ENCODE measurements around the gene GFAP. TPM values are rescaled to one million over a fixed set of nuclear protein-coding genes. Genes with fewer than 3 reads are reported as not detected.

The GFAP gene
- total and polyA plus RNA-seq, 2 donors: 0.19 to 0.43 TPM

DNA sequence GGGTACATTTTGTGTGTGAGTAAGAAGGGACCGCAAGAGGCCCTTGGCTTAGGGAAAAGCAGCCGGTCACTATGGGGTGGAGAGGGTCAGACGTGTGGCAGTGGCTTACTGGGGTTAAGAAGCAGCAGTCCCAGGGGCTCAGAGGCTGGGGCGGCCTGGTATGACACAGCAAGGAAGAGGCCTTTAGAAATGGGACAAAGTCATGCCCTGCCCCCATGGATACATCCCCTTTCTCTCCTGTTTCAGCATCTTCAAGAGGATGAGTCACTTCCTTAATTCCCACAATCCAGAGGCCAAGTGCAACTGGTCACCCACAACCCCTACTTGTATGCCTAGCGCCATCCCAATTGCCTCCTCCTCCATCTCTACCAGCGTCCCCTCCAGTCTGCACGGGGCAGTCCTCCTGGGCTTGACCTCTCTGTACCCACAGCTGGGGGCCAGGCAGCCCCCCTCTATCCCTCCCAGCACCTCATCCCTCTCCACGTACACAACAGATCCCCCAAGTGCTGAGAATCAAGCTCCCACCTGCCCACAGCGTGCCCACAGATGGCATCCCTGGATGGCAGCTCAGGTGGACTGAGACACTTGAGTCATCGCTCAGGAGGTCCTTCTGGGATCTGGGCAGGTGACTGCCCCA lies 9.2 kb downstream of the GFAP start:
- Histone ChIP-seq H3K27ac (ENCODE audit: low read depth in 1 of 2, low read length in 1 of 2) (no peak overlapping the region), H3K9me3 (ENCODE audit: control insufficient read depth in 2 of 2, insufficient read depth in 1 of 2, low read length in 1 of 2) (no peaks in the 10 kb centered on the region), H3K4me1 (ENCODE audit: control insufficient read depth in 2 of 2, insufficient read depth in 2 of 2, low read length in 2 of 2) (peaks cover 0 to 8% of the 10 kb centered on the region in 2 donors), H3K27me3 (ENCODE audit: control insufficient read depth in 2 of 2, insufficient read depth in 1 of 2, low read length in 1 of 2) (peaks cover 3 to 48% of the 10 kb centered on the region in 2 donors), H3K4me3 (ENCODE audit: low read length in 2 of 2) (no peak overlapping the region), H3K36me3 (ENCODE audit: control insufficient read depth in 2 of 2, insufficient read depth in 2 of 2, low read length in 1 of 2) (no peaks in the 10 kb centered on the region)
- WGBS: 94% methylated on average over 10 of the region's 10 CpGs
- DNase-seq (ENCODE audit: low read depth in 6 of 9, low spot score in 9 of 9): no peak

DNA sequence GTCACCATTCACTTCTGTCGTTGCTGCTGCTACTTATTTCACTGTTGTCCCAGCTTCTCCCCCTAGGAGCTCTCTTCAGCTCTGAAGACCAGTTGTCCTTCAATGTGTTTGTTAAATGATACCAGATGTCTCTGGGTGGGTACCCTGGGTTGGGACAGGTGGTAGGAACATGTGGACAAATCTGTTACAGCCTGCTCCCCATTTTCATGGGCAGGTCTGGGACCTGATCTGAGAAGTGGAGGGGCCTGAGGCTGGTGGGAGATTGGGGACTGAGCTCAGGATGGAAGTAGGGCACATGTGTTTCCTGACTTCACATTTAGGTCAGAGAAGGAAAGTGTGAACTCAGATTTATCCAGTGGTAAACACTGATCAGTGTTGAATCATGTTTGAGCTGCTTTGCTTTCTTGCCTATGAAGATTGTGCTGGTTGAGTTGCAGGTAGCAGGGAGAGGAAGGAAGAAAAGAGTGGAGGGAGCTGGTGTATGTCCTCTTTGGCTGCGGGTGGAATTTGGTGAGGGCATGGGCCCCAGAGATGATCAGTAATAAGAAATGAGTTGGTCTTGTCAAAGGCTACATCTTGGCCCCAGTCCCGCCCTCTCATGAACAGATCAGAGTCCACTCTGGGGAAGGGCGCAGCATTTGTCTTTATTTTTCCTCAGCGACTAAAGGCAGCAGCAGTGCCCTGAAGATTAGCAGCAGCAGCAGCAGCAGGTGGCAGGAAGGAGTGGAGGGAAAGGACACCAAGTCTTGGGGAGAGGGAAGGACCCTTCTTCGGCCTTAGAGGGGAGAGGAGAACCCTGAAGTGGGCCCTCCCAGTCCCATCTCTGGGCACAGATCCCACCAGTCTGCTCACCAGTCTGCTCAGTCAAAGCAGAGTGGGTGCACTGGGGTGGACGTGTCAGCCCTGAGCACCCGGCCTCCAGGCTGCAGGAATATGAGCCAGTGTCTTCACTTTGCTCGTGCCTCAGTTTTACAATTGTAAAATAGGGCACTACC lies 10.0 kb downstream of the GFAP start:
- 91% methylated on average over 9 of the region's 9 CpGs for WGBS
- Histone ChIP-seq H3K27ac (ENCODE audit: low read depth in 1 of 2, low read length in 1 of 2) (no peak overlapping the region), H3K4me1 (ENCODE audit: control insufficient read depth in 2 of 2, insufficient read depth in 2 of 2, low read length in 2 of 2) (peaks cover 0 to 8% of the 10 kb centered on the region in 2 donors), H3K4me3 (ENCODE audit: low read length in 2 of 2) (no peak overlapping the region), H3K36me3 (ENCODE audit: control insufficient read depth in 2 of 2, insufficient read depth in 2 of 2, low read length in 1 of 2) (no peaks in the 10 kb centered on the region), H3K27me3 (ENCODE audit: control insufficient read depth in 2 of 2, insufficient read depth in 1 of 2, low read length in 1 of 2) (peaks cover 0 to 45% of the 10 kb centered on the region in 2 donors), H3K9me3 (ENCODE audit: control insufficient read depth in 2 of 2, insufficient read depth in 1 of 2, low read length in 1 of 2) (no peaks in the 10 kb centered on the region)
- no peak for DNase-seq (ENCODE audit: low read depth in 6 of 9, low spot score in 9 of 9)

DNA sequence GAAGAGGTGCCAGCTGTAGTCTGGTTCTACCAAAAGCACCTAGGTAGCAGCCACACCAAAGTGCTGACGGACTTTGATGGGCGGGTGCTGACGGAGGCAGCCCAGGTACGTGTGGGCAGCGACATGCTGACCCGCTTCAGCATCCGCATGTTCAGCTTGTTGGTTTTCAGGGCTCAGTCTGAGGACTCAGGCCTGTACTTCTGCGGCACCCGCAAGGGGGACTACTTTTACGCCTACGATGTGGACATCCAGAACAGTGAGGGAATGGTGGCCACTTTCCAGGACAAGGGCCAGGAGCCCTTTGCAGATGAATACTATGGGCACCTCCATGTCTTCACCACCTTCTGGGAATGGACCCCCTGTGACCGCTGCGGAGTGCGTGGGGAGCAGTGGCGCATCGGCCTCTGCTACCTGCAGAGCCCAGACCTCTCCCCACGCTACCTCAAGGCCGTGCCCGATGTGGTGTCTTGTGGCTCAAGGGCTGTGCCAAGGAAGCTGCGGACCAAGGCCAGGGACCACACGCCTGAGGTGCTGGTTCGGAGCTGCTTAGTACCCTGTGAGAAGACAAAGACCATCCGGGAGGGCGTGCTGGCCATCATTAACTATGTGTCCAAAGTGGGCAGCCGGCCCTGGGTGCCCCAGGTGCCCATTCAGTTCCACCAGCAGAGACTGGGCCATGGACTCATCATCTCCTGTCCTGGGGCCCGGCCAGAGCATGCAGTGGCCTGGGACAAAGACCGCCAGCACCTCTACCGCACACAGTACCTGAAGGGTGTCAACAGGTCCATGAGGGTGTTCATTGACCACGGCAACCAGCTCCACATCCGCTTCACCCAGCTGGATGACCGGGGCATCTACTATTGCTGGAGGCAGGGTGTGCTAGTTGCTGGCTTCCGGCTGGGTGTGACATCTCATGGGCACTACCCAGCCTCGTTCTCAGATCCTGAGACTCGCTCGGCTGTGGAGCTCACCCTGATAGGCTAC lies 11.0 kb downstream of the GFAP start:
- Histone ChIP-seq H3K4me3 (ENCODE audit: low read length in 2 of 2) (no peak overlapping the region), H3K9me3 (ENCODE audit: control insufficient read depth in 2 of 2, insufficient read depth in 1 of 2, low read length in 1 of 2) (no peaks in the 10 kb centered on the region), H3K36me3 (ENCODE audit: control insufficient read depth in 2 of 2, insufficient read depth in 2 of 2, low read length in 1 of 2) (no peaks in the 10 kb centered on the region), H3K27me3 (ENCODE audit: control insufficient read depth in 2 of 2, insufficient read depth in 1 of 2, low read length in 1 of 2) (peaks cover 0 to 40% of the 10 kb centered on the region in 2 donors), H3K27ac (ENCODE audit: low read depth in 1 of 2, low read length in 1 of 2) (no peak overlapping the region), H3K4me1 (ENCODE audit: control insufficient read depth in 2 of 2, insufficient read depth in 2 of 2, low read length in 2 of 2) (peaks cover 4 to 15% of the 10 kb centered on the region in 2 donors)
- WGBS: 97% methylated on average over 35 of the region's 35 CpGs
- no peak for DNase-seq (ENCODE audit: low read depth in 6 of 9, low spot score in 9 of 9)

DNA sequence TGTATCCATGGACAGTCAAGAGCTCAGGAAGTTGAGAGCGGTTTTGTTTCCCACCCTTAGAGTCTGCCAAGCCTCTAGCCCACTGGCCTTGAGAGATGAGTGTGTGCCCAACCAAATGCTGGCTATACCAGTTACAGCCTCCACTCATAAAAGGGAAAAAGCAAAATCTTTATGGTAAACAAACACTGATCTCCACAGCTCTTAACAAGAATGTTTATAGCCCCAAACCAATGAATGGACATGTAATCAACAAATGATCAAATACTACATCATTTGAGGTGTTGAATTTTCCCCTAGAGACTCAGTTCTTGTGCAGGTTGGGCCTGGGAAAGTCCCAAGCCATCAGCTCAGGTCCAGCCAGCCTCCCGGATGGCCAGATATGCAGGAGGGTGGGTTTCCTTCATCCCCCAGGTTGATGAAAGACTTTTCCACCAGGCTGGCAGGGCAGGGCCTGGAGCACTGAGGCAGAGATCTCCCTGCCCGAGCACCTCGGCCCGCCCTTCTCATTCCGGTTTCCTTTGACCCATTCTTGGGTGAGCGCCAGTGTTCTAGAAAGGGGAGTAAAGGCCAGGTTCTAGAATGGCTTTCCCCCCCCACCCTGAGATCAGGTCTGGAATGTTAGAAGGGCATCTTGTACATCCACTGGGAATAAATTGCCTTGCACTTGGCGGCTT lies 12.2 kb downstream of the GFAP start:
- 96% methylated on average over 8 of the region's 8 CpGs for WGBS
- no peak for DNase-seq (ENCODE audit: low read depth in 6 of 9, low spot score in 9 of 9)
- H3K9me3 ChIP-seq (ENCODE audit: control insufficient read depth in 2 of 2, insufficient read depth in 1 of 2, low read length in 1 of 2): no peaks in the 10 kb centered on the region
- H3K27me3 ChIP-seq (ENCODE audit: control insufficient read depth in 2 of 2, insufficient read depth in 1 of 2, low read length in 1 of 2): peaks cover 0 to 36% of the 10 kb centered on the region in 2 donors
- H3K36me3 ChIP-seq (ENCODE audit: control insufficient read depth in 2 of 2, insufficient read depth in 2 of 2, low read length in 1 of 2): no peaks in the 10 kb centered on the region
- peaks cover 7 to 18% of the 10 kb centered on the region in 2 donors for H3K4me1 ChIP-seq (ENCODE audit: control insufficient read depth in 2 of 2, insufficient read depth in 2 of 2, low read length in 2 of 2)
- H3K27ac ChIP-seq (ENCODE audit: low read depth in 1 of 2, low read length in 1 of 2): no peak overlapping the region
- H3K4me3 ChIP-seq (ENCODE audit: low read length in 2 of 2): no peak overlapping the region

DNA sequence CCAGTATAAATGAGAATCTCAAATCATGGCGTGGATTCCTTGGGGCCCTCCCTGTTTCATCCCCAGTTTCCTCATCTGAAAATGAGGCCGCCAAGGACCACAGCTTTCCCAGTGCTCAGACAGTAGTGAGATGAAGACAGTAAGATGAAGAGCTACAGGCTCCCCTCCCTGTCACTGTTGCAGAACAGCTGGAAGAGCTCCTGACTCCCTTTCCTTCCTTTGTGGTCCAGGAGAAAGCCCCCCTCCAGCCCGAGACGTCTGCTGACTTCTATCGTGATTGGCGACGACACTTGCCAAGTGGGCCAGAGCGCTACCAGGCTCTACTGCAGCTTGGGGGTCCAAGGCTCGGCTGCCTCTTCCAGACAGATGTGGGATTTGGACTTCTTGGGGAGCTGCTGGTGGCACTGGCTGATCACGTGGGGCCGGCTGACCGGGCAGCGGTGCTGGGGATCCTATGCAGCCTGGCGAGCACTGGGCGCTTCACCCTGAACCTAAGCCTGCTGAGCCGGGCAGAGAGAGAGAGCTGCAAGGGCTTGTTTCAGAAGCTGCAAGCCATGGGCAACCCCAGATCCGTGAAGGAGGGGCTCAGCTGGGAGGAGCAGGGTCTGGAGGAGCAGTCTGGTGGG lies 13.1 kb downstream of the GFAP start:
- no peaks in the 10 kb centered on the region for H3K36me3 ChIP-seq (ENCODE audit: control insufficient read depth in 2 of 2, insufficient read depth in 2 of 2, low read length in 1 of 2)
- 92% methylated on average over 17 of the region's 17 CpGs for WGBS
- peaks cover 0 to 31% of the 10 kb centered on the region in 2 donors for H3K27me3 ChIP-seq (ENCODE audit: control insufficient read depth in 2 of 2, insufficient read depth in 1 of 2, low read length in 1 of 2)
- no peak overlapping the region for H3K27ac ChIP-seq (ENCODE audit: low read depth in 1 of 2, low read length in 1 of 2)
- no peaks in the 10 kb centered on the region for H3K9me3 ChIP-seq (ENCODE audit: control insufficient read depth in 2 of 2, insufficient read depth in 1 of 2, low read length in 1 of 2)
- H3K4me3 ChIP-seq (ENCODE audit: low read length in 2 of 2): no peak overlapping the region
- peaks cover 7 to 12% of the 10 kb centered on the region in 2 donors for H3K4me1 ChIP-seq (ENCODE audit: control insufficient read depth in 2 of 2, insufficient read depth in 2 of 2, low read length in 2 of 2)
- no peak for DNase-seq (ENCODE audit: low read depth in 6 of 9, low spot score in 9 of 9)

DNA sequence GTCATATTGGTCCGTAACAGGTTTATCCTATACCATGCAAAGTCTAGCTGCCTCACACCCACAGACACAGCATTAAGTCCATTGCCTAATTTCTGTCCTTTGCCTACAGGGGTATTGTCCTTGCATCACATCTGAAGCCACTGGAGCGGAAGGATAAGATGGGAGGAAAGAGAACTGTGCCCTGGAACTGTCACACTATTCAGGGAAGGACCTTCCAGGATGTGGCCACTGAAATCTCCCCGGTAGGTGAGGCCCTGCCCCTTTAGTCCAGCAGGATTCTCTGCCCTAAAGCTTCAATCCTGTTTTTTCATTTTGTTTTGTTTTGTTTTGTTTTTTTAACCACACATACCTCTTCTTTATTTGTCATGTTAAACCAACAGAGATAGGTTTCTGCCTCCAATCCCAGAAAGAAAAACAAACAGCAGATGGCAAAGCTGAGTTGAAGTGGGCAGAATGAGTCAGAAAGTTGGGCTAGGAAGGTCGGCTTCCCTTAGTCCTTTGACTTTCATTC lies 13.8 kb downstream of the GFAP start:
- Histone ChIP-seq H3K27me3 (ENCODE audit: control insufficient read depth in 2 of 2, insufficient read depth in 1 of 2, low read length in 1 of 2) (peaks cover 0 to 29% of the 10 kb centered on the region in 2 donors), H3K9me3 (ENCODE audit: control insufficient read depth in 2 of 2, insufficient read depth in 1 of 2, low read length in 1 of 2) (no peaks in the 10 kb centered on the region), H3K27ac (ENCODE audit: low read depth in 1 of 2, low read length in 1 of 2) (no peak overlapping the region), H3K36me3 (ENCODE audit: control insufficient read depth in 2 of 2, insufficient read depth in 2 of 2, low read length in 1 of 2) (no peaks in the 10 kb centered on the region), H3K4me3 (ENCODE audit: low read length in 2 of 2) (no peak overlapping the region), H3K4me1 (ENCODE audit: control insufficient read depth in 2 of 2, insufficient read depth in 2 of 2, low read length in 2 of 2) (peaks cover 7 to 11% of the 10 kb centered on the region in 2 donors)
- WGBS: 97% methylated on average over 4 of the region's 4 CpGs
- DNase-seq (ENCODE audit: low read depth in 6 of 9, low spot score in 9 of 9): no peak

DNA sequence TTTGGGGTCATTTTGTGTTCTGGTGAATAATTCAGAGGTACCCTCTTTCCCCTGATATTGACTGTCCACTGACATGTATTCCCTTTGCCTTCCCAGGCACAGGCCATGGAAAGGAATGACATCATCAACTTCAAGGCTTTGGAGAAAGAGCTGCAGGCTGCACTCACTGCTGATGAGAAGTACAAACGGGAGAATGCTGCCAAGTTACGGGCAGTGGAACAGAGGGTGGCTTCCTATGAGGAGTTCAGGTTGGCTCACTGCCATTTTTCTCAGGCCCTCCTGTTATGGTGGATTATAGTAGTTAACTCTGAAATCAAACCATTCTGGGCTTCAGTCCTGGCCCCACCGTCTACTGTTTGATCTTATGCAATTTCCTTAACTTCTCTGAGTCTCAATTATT lies 14.4 kb downstream of the GFAP start:
- Histone ChIP-seq H3K4me3 (ENCODE audit: low read length in 2 of 2) (no peak overlapping the region), H3K27me3 (ENCODE audit: control insufficient read depth in 2 of 2, insufficient read depth in 1 of 2, low read length in 1 of 2) (peaks cover 0 to 26% of the 10 kb centered on the region in 2 donors), H3K27ac (ENCODE audit: low read depth in 1 of 2, low read length in 1 of 2) (no peak overlapping the region), H3K4me1 (ENCODE audit: control insufficient read depth in 2 of 2, insufficient read depth in 2 of 2, low read length in 2 of 2) (peaks cover 7 to 11% of the 10 kb centered on the region in 2 donors), H3K9me3 (ENCODE audit: control insufficient read depth in 2 of 2, insufficient read depth in 1 of 2, low read length in 1 of 2) (no peaks in the 10 kb centered on the region), H3K36me3 (ENCODE audit: control insufficient read depth in 2 of 2, insufficient read depth in 2 of 2, low read length in 1 of 2) (no peaks in the 10 kb centered on the region)
- WGBS: 75% methylated on average over 3 of the region's 3 CpGs
- DNase-seq (ENCODE audit: low read depth in 6 of 9, low spot score in 9 of 9): no peak
